Activated effector memory CD4-positive, alpha-beta T cell treated with anti-CD3 and anti-CD28 coated beads, Interleukin-2, amount 50 U/mL, for 16 hours (primary cell): Measurements from ENCODE around the gene AKR1C1.
"Not testable (repeated sequence)": the region's sequence is repeated elsewhere in the genome, so short reads cannot be mapped to it uniquely, and the experiment has no call there.

ENCODE experiments used
- DNase-seq: peaks from one replicate; pipeline ENCODE4 v3.0.0-alpha.2; 2020

The AKR1C1 gene

GRCh38 chr10:5019770-5020612 is 56.8 kb downstream of the AKR1C1 start:
- DNase-seq: not testable (repeated sequence)

- not testable (repeated sequence) for DNase-seq
Measured at GRCh38 chr10:5021624-5022290, 58.5 kb downstream of the AKR1C1 start.

GRCh38 chr10:5023177-5023805 is 60.1 kb downstream of the AKR1C1 start:
- no peak for DNase-seq

GRCh38 chr10:5025461-5025881 is 62.3 kb downstream of the AKR1C1 start:
- not testable (repeated sequence) for DNase-seq

- no peak for DNase-seq
Measured at GRCh38 chr10:5030989-5031388, 67.8 kb downstream of the AKR1C1 start.

- DNase-seq: not testable (repeated sequence)
Measured at GRCh38 chr10:5031588-5031987, 68.4 kb downstream of the AKR1C1 start.

- DNase-seq: not testable (repeated sequence)
Measured at GRCh38 chr10:5032444-5032843, 69.2 kb downstream of the AKR1C1 start.
